Fibroblast of lung (primary cell): ENCODE measurements around the gene ZNRF3. TPM values are rescaled to one million over a fixed set of nuclear protein-coding genes. Genes with fewer than 3 reads are reported as not detected.

ENCODE experiments used
- DNase-seq, 2 donors: peaks; one replicate each; pipeline versions ENCODE4 v3.0.0 to v3.0.0-alpha.2; 2010; ENCODE audit warnings: low read depth in 2 of 2
- H2AFZ ChIP-seq: 2 replicates; pipeline ENCODE4 v1.5.1; 2012; ENCODE audit warnings: low read length, control low read depth, inconsistent platforms
- H3K27ac ChIP-seq: 2 replicates; pipeline ENCODE4 v1.5.1; 2011; ENCODE audit warnings: low read length, control low read depth; ENCODE audit not compliant: insufficient read depth
- H3K27me3 ChIP-seq: 2 replicates; pipeline ENCODE4 v1.5.1; 2011; ENCODE audit warnings: mild to moderate bottlenecking, low read length; ENCODE audit not compliant: control insufficient read depth, insufficient read depth
- H3K36me3 ChIP-seq: 2 replicates; pipeline ENCODE4 v1.5.1; 2011; ENCODE audit warnings: low read length; ENCODE audit not compliant: control insufficient read depth, insufficient read depth
- H3K4me1 ChIP-seq: 2 replicates; pipeline ENCODE4 v1.5.1; 2011; ENCODE audit warnings: low read length; ENCODE audit not compliant: control insufficient read depth, insufficient read depth; ENCODE audit errors: extremely low read depth
- H3K4me2 ChIP-seq: 2 replicates; pipeline ENCODE4 v1.5.1; 2011; ENCODE audit warnings: low read length, control low read depth; ENCODE audit not compliant: insufficient read depth; ENCODE audit errors: extremely low read depth
- H3K4me3 ChIP-seq, 4 experiments: fragments of 200-600 bp in 1 of 4; sonication (generic) in 1 of 4; replicated peaks in 1 of 4; 2 replicates each; pipeline ENCODE4 v1.5.1; 2011 to 2016; ENCODE audit warnings: low read length in 4 of 4, low read depth in 3 of 4, mild to moderate bottlenecking in 3 of 4, control low read depth in 2 of 4, inconsistent platforms in 1 of 4, mixed read lengths in 1 of 4; ENCODE audit not compliant: insufficient read depth in 1 of 4; ENCODE audit errors: control extremely low read depth in 1 of 4
- H3K79me2 ChIP-seq: 2 replicates; pipeline ENCODE4 v1.5.1; 2012; ENCODE audit warnings: mild to moderate bottlenecking, low read length, inconsistent platforms; ENCODE audit not compliant: control insufficient read depth, insufficient read depth
- H3K9ac ChIP-seq: 2 replicates; pipeline ENCODE4 v1.5.1; 2011; ENCODE audit warnings: mild to moderate bottlenecking, low read length, control low read depth; ENCODE audit not compliant: insufficient read depth
- H3K9me3 ChIP-seq: 2 replicates; pipeline ENCODE4 v1.5.1; 2012; ENCODE audit warnings: low read depth, low read length; ENCODE audit not compliant: control insufficient read depth, insufficient read depth
- H4K20me1 ChIP-seq: 2 replicates; pipeline ENCODE4 v1.5.1; 2011; ENCODE audit warnings: low read length; ENCODE audit not compliant: control insufficient read depth, insufficient read depth; ENCODE audit errors: extremely low read depth
- EZH2 ChIP-seq: IDR thresholded peaks from 2 replicates; pipeline ENCODE4 v1.5.1; 2012; ENCODE audit warnings: low read length, control low read depth, mild to moderate bottlenecking; ENCODE audit errors: missing control alignments
- polyA plus RNA-seq, 2 donors: library from polyadenylated mRNA; depleted of rRNA in 1 of 2; stranded (reverse) in 1 of 2; unstranded in 1 of 2; fragments of >200 nt; gene quantifications; 2 replicates each; pipeline ENCODE4 v1.2.1, GENCODE V29; 2011 to 2012; ENCODE audit warnings: missing spikeins in 1 of 2
- total RNA-seq: library from RNA; depleted of rRNA; stranded (reverse); fragments of >200 nt; gene quantifications from 2 replicates; pipeline ENCODE4 v1.2.1, GENCODE V29; 2014
- TF ChIP-seq, protein P1 (sequence below), 2 donors: IDR thresholded peaks in 1 of 2; conservative IDR thresholded peaks in 1 of 2; 1 replicate in 1 of 2; 2 replicates in 1 of 2; pipeline ENCODE4 v1.5.1; 2011 to 2012; ENCODE audit warnings: low read length in 2 of 2, control low read depth in 1 of 2, inconsistent platforms in 1 of 2, low read depth in 1 of 2, mild to moderate bottlenecking in 1 of 2

ZNRF3 gene
- total and polyA plus RNA-seq, 2 donors (not counting 1 experiment from before 2014, with no cell fraction given), result 1.1 to 2.6 TPM

GRCh38 chr22:29087012-29087411, 203.6 kb downstream of the ZNRF3 start:
- Histone ChIP-seq H3K36me3 (no peaks in the 10 kb centered on the region), H2AFZ (no peak overlapping the region), H4K20me1 (no peaks in the 10 kb centered on the region), H3K9me3 (no peaks in the 10 kb centered on the region), H3K27ac (no peak overlapping the region), H3K79me2 (no peaks in the 10 kb centered on the region), H3K27me3 (no peaks in the 10 kb centered on the region), H3K4me2 (no peak overlapping the region), H3K4me1 (peaks cover 3% of the 10 kb centered on the region), H3K4me3 (no peak overlapping the region), H3K9ac (no peak overlapping the region)
- no peak for DNase-seq
- TF ChIP-seq EZH2, result no peak
- TF ChIP-seq, protein P1, sequence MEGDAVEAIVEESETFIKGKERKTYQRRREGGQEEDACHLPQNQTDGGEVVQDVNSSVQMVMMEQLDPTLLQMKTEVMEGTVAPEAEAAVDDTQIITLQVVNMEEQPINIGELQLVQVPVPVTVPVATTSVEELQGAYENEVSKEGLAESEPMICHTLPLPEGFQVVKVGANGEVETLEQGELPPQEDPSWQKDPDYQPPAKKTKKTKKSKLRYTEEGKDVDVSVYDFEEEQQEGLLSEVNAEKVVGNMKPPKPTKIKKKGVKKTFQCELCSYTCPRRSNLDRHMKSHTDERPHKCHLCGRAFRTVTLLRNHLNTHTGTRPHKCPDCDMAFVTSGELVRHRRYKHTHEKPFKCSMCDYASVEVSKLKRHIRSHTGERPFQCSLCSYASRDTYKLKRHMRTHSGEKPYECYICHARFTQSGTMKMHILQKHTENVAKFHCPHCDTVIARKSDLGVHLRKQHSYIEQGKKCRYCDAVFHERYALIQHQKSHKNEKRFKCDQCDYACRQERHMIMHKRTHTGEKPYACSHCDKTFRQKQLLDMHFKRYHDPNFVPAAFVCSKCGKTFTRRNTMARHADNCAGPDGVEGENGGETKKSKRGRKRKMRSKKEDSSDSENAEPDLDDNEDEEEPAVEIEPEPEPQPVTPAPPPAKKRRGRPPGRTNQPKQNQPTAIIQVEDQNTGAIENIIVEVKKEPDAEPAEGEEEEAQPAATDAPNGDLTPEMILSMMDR (conservative IDR thresholded peaks at IDR 0.05 in 1 of 2, IDR thresholded peaks at IDR 0.05 in 1 of 2; ENCODE audit: low read depth in 1 of 2, low read length in 2 of 2), result no peak

GRCh38 chr22:29088809-29089208, 205.4 kb downstream of the ZNRF3 start:
- TF ChIP-seq EZH2, result no peak
- TF ChIP-seq, protein P1 (conservative IDR thresholded peaks at IDR 0.05 in 1 of 2, IDR thresholded peaks at IDR 0.05 in 1 of 2; ENCODE audit: low read depth in 1 of 2, low read length in 2 of 2), result no peak

GRCh38 chr22:29089507-29089906, 206.1 kb downstream of the ZNRF3 start:
- no peak overlapping the region for H3K27ac ChIP-seq
- H3K9ac ChIP-seq, result no peak overlapping the region
- TF ChIP-seq, protein P1 (conservative IDR thresholded peaks at IDR 0.05 in 1 of 2, IDR thresholded peaks at IDR 0.05 in 1 of 2; ENCODE audit: low read depth in 1 of 2, low read length in 2 of 2), result no peak
- no peak for TF ChIP-seq EZH2
- H3K79me2 ChIP-seq, result no peaks in the 10 kb centered on the region
- no peaks in the 10 kb centered on the region for H3K9me3 ChIP-seq
- H3K4me2 ChIP-seq, result no peak overlapping the region
- no peak overlapping the region for H3K4me3 ChIP-seq
- peaks cover 3% of the 10 kb centered on the region for H3K4me1 ChIP-seq
- H3K27me3 ChIP-seq, result no peaks in the 10 kb centered on the region
- no peak for DNase-seq
- no peaks in the 10 kb centered on the region for H4K20me1 ChIP-seq
- no peaks in the 10 kb centered on the region for H3K36me3 ChIP-seq
- no peak overlapping the region for H2AFZ ChIP-seq

More at GRCh38 chr22:29088809-29089208, 205.4 kb downstream of the ZNRF3 start:
- no peak overlapping the region for H2AFZ ChIP-seq
- no peak overlapping the region for H3K27ac ChIP-seq
- H3K4me1 ChIP-seq, result peaks cover 5% of the 10 kb centered on the region
- H3K9ac ChIP-seq, result no peak overlapping the region
- H3K4me2 ChIP-seq, result no peak overlapping the region
- no peaks in the 10 kb centered on the region for H4K20me1 ChIP-seq
- H3K27me3 ChIP-seq, result no peaks in the 10 kb centered on the region
- no peak overlapping the region for H3K4me3 ChIP-seq
- H3K9me3 ChIP-seq, result no peaks in the 10 kb centered on the region
- DNase-seq, result no peak
- no peaks in the 10 kb centered on the region for H3K36me3 ChIP-seq
- H3K79me2 ChIP-seq, result no peaks in the 10 kb centered on the region
